Esophagus muscularis mucosa (tissue), 4 donors: ENCODE data around the gene PISD. TPM values are rescaled to one million over a fixed set of nuclear protein-coding genes. Genes with fewer than 3 reads are reported as not detected.

Experiments
- DNase-seq: peaks from one replicate; pipeline ENCODE4 v3.0.0-alpha.2; 2017; ENCODE audit errors: extremely low spot score
- H3K27ac ChIP-seq, 4 donors: fragments of 200-600 bp; sonication (generic); replicated peaks in 1 of 4; 1 replicate in 3 of 4; 2 replicates in 1 of 4; pipeline ENCODE4 v1.5.1; 2016 to 2019; ENCODE audit warnings: mild to moderate bottlenecking in 1 of 4
- H3K27me3 ChIP-seq, 4 donors: fragments of 200-600 bp; sonication (generic); one replicate each; pipeline versions ENCODE4 v1.5.1 to v1.6.0; 2016 to 2019
- H3K36me3 ChIP-seq, 4 donors: fragments of 200-600 bp; sonication (generic); one replicate each; pipeline ENCODE4 v1.5.1; 2016 to 2019
- H3K4me1 ChIP-seq, 4 donors: fragments of 200-600 bp; sonication (generic); one replicate each; pipeline ENCODE4 v1.5.1; 2016 to 2019
- H3K4me3 ChIP-seq, 4 donors: fragments of 200-600 bp; sonication (generic); 1 replicate in 2 of 4; 2 replicates in 2 of 4; pipeline ENCODE4 v1.5.1; 2016 to 2019; ENCODE audit warnings: mild to moderate bottlenecking in 4 of 4, moderate library complexity in 1 of 4
- H3K9me3 ChIP-seq, 4 donors: fragments of 200-600 bp; sonication (generic); 1 replicate in 3 of 4; 2 replicates in 1 of 4; pipeline ENCODE4 v1.5.1; 2016 to 2019
- CTCF ChIP-seq, 3 experiments: fragments of 200-600 bp in 2 of 3; fragments of 450-650 bp in 1 of 3; sonication (generic) in 2 of 3; IDR thresholded peaks; one replicate each; pipeline ENCODE4 v1.5.1; 2017 to 2019; ENCODE audit warnings: antibody characterized with exemption in 3 of 3, mild to moderate bottlenecking in 2 of 3, moderate library complexity in 1 of 3
- EP300 ChIP-seq: sonication (generic); formaldehyde crosslinking; IDR thresholded peaks from one replicate; pipeline ENCODE4 v1.6.1; 2017; ENCODE audit warnings: antibody characterized with exemption
- POLR2A ChIP-seq: fragments of 450-650 bp; IDR thresholded peaks from one replicate; pipeline ENCODE4 v1.6.1; 2017; ENCODE audit warnings: antibody characterized with exemption, moderate library complexity, mild to moderate bottlenecking, low read depth
- POLR2AphosphoS5 ChIP-seq, 2 donors: sonication (generic); formaldehyde crosslinking; IDR thresholded peaks; one replicate each; pipeline ENCODE4 v1.6.1; 2017; ENCODE audit warnings: antibody characterized with exemption in 2 of 2
- WGBS: methylation state at CpG from one replicate; pipeline ENCODE4 v1.1.5; 2018; 5-methylcytosine and 5-hydroxymethylcytosine counted together
- intact Hi-C: fragments of 100-400 bp; cut with DNase I; formaldehyde crosslinking; loops from one replicate; pipeline ENCODE4 v1.15.1; 2023
- total RNA-seq, 4 donors: library from RNA; depleted of rRNA; stranded (reverse); fragments of >200 nt; gene quantifications; one replicate each; pipeline versions ENCODE4 v1.1.0 to v1.2.1, GENCODE V29; 2016

The PISD gene
- total RNA-seq, 4 donors from 2014 or later, result 14.1 to 40.1 (median 26.2) TPM

GRCh38 chr22:31618057-31618456 lies 44.0 kb downstream of the PISD start:
- H3K9me3 ChIP-seq, result no peaks in the 10 kb centered on the region
- 92% methylated on average over 13 of the region's 17 CpGs for WGBS

GRCh38 chr22:31616315-31616980 lies 45.6 kb downstream of the PISD start:
- peaks cover 18 to 35% (median 23%) of the 10 kb centered on the region in 4 donors for H3K4me1 ChIP-seq
- DNase-seq, result no peak
- peaks cover 5 to 62% (median 52%) of the 10 kb centered on the region in 4 donors for H3K36me3 ChIP-seq
- TF ChIP-seq EP300 (no peak), CTCF (IDR thresholded peaks at IDR 0.05) (no peak), POLR2A (no peak), POLR2AphosphoS5 (IDR thresholded peaks at IDR 0.05) (no peak)
- H3K27me3 ChIP-seq, result no peaks in the 10 kb centered on the region
- WGBS, result 78% methylated on average over 5 of the region's 9 CpGs
- no peaks in the 10 kb centered on the region for H3K9me3 ChIP-seq
- H3K4me3 ChIP-seq, result no peak overlapping the region
- intact Hi-C loops, result no loop called here
- no peak overlapping the region for H3K27ac ChIP-seq

More at GRCh38 chr22:31618057-31618456, 44.0 kb downstream of the PISD start:
- intact Hi-C loops, result no loop called here
- peaks cover 18 to 35% (median 23%) of the 10 kb centered on the region in 4 donors for H3K4me1 ChIP-seq
- TF ChIP-seq EP300, result no peak
- no peak for TF ChIP-seq CTCF (IDR thresholded peaks at IDR 0.05)
- TF ChIP-seq POLR2A, result no peak
- no peak for TF ChIP-seq POLR2AphosphoS5 (IDR thresholded peaks at IDR 0.05)
- H3K27me3 ChIP-seq, result no peaks in the 10 kb centered on the region
- no peak for DNase-seq
- H3K4me3 ChIP-seq, result no peak overlapping the region
- no peak overlapping the region for H3K27ac ChIP-seq
- peaks cover 7 to 66% (median 59%) of the 10 kb centered on the region in 4 donors for H3K36me3 ChIP-seq

DNA sequence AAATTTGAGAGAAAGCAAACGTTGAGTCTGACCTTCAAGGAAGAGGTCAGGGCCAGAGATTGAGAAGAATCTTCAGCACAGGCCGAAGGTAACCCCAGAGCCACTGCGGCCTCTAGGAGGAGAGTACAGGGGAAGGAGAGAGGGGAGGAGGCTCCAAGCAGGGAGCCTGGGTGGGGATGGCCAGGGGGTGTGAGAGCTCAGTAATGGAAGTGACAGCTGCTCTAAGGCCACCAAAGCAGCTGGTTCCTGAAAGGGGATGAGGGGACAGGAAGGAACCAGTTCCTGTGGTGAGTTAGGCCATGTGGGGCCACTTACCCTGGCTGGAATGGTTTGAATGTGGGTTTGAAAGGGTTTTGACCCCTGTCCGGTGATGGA lies 46.1 kb downstream of the PISD start:
- no peak overlapping the region for H3K27ac ChIP-seq
- no peak for DNase-seq
- no peak for TF ChIP-seq CTCF (IDR thresholded peaks at IDR 0.05)
- no peak for TF ChIP-seq POLR2AphosphoS5 (IDR thresholded peaks at IDR 0.05)
- no peak for TF ChIP-seq POLR2A
- TF ChIP-seq EP300, result no peak
- H3K4me1 ChIP-seq, result peaks cover 18 to 39% (median 26%) of the 10 kb centered on the region in 4 donors
- H3K4me3 ChIP-seq, result no peak overlapping the region
- H3K36me3 ChIP-seq, result peaks cover 0 to 62% (median 51%) of the 10 kb centered on the region in 4 donors
- H3K27me3 ChIP-seq, result no peaks in the 10 kb centered on the region
- intact Hi-C loops, result no loop called here
- no peaks in the 10 kb centered on the region for H3K9me3 ChIP-seq
- 55% methylated on average over 4 of the region's 4 CpGs for WGBS

GRCh38 chr22:31615491-31615860 lies 46.5 kb downstream of the PISD start:
- no peaks in the 10 kb centered on the region for H3K27me3 ChIP-seq
- WGBS, result 74% methylated on average over 4 of the region's 4 CpGs
- intact Hi-C loops, result no loop called here
- no peaks in the 10 kb centered on the region for H3K9me3 ChIP-seq
- TF ChIP-seq POLR2AphosphoS5 (IDR thresholded peaks at IDR 0.05) (no peak), POLR2A (no peak), CTCF (IDR thresholded peaks at IDR 0.05) (no peak), EP300 (no peak)
- H3K36me3 ChIP-seq, result peaks cover 0 to 57% (median 47%) of the 10 kb centered on the region in 4 donors
- no peak overlapping the region for H3K4me3 ChIP-seq
- H3K4me1 ChIP-seq, result peaks cover 18 to 43% (median 30%) of the 10 kb centered on the region in 4 donors
- no peak overlapping the region for H3K27ac ChIP-seq
- no peak for DNase-seq
